T-helper 2 cell treated with Interferon-gamma antibody and Interleukin-4, amounts not matched to agents 5 μg/mL and 100 μg/mL, for 36 hours (primary cell): Measurements from ENCODE around the gene C22orf42.
"Not testable (repeated sequence)": the region's sequence is repeated elsewhere in the genome, so short reads cannot be mapped to it uniquely, and the experiment has no call there.

Experiments
- DNase-seq: peaks from one replicate; pipeline ENCODE4 v3.0.0; 2021; ENCODE audit warnings: low spot score
- H3K27ac Mint-ChIP-seq: one replicate; pipeline ENCODE4 v1.8.0; 2021; ENCODE audit warnings: mild to moderate bottlenecking, mixed read lengths
- H3K27me3 Mint-ChIP-seq: one replicate; pipeline ENCODE4 v1.8.0; 2021; ENCODE audit warnings: low read depth, mixed read lengths
- H3K36me3 Mint-ChIP-seq: one replicate; pipeline ENCODE4 v1.8.0; 2021; ENCODE audit warnings: low read depth, mixed read lengths
- H3K4me1 Mint-ChIP-seq: one replicate; pipeline ENCODE4 v1.8.0; 2021; ENCODE audit warnings: low read depth, mixed read lengths
- H3K4me3 Mint-ChIP-seq: one replicate; pipeline ENCODE4 v1.8.0; 2022; ENCODE audit warnings: mild to moderate bottlenecking, moderate library complexity, mixed read lengths
- H3K9me3 Mint-ChIP-seq: one replicate; pipeline ENCODE4 v1.8.0; 2021; ENCODE audit warnings: mixed read lengths

The C22orf42 gene

GRCh38 chr22:32199961-32200360, 40.9 kb upstream of the C22orf42 start:
- H3K36me3 Mint-ChIP-seq = no peaks in the 10 kb centered on the region
- H3K4me3 Mint-ChIP-seq = no peak overlapping the region

GRCh38 chr22:32199341-32199740, 40.2 kb upstream of the C22orf42 start:
- peaks cover 13% of the 10 kb centered on the region for H3K4me1 Mint-ChIP-seq

More at GRCh38 chr22:32199961-32200360, 40.9 kb upstream of the C22orf42 start:
- DNase-seq = no peak
- no peak overlapping the region for H3K27ac Mint-ChIP-seq
- no peaks in the 10 kb centered on the region for H3K9me3 Mint-ChIP-seq
- H3K27me3 Mint-ChIP-seq = peaks cover 31% of the 10 kb centered on the region
- H3K4me1 Mint-ChIP-seq = peaks cover 13% of the 10 kb centered on the region

GRCh38 chr22:32197553-32198226, 38.6 kb upstream of the C22orf42 start:
- DNase-seq, H3K4me3 Mint-ChIP-seq, H3K27ac Mint-ChIP-seq, H3K9me3 Mint-ChIP-seq, H3K36me3 Mint-ChIP-seq: not testable (repeated sequence)
- peaks cover 13% of the 10 kb centered on the region for H3K4me1 Mint-ChIP-seq
- H3K27me3 Mint-ChIP-seq = peaks cover 19% of the 10 kb centered on the region

More at GRCh38 chr22:32199341-32199740, 40.2 kb upstream of the C22orf42 start:
- Mint-ChIP-seq H3K36me3 (no peaks in the 10 kb centered on the region), H3K9me3 (no peaks in the 10 kb centered on the region), H3K27me3 (peaks cover 31% of the 10 kb centered on the region), H3K4me3 (no peak overlapping the region), H3K27ac (no peak overlapping the region)
- DNase-seq = no peak

- H3K4me1 Mint-ChIP-seq, H3K36me3 Mint-ChIP-seq, H3K4me3 Mint-ChIP-seq, H3K9me3 Mint-ChIP-seq, H3K27ac Mint-ChIP-seq, DNase-seq: not testable (repeated sequence)
- peaks cover 16% of the 10 kb centered on the region for H3K27me3 Mint-ChIP-seq
Measured at GRCh38 chr22:32195900-32196299, 36.8 kb upstream of the C22orf42 start.

- not testable (repeated sequence) for H3K4me1 Mint-ChIP-seq, H3K4me3 Mint-ChIP-seq, H3K27ac Mint-ChIP-seq, H3K36me3 Mint-ChIP-seq, H3K9me3 Mint-ChIP-seq, DNase-seq
- H3K27me3 Mint-ChIP-seq = peaks cover 20% of the 10 kb centered on the region
Measured at GRCh38 chr22:32193346-32193745, 34.2 kb upstream of the C22orf42 start.

GRCh38 chr22:32191021-32191420, 31.9 kb upstream of the C22orf42 start:
- not testable (repeated sequence) for H3K9me3 Mint-ChIP-seq, H3K4me3 Mint-ChIP-seq, H3K4me1 Mint-ChIP-seq, DNase-seq, H3K36me3 Mint-ChIP-seq, H3K27ac Mint-ChIP-seq
- peaks cover 13% of the 10 kb centered on the region for H3K27me3 Mint-ChIP-seq

GRCh38 chr22:32185821-32186220, 26.7 kb upstream of the C22orf42 start:
- Mint-ChIP-seq H3K4me1 (no peaks in the 10 kb centered on the region), H3K27me3 (peaks cover 11% of the 10 kb centered on the region), H3K4me3 (no peak overlapping the region), H3K36me3 (no peaks in the 10 kb centered on the region), H3K9me3 (no peaks in the 10 kb centered on the region), H3K27ac (no peak overlapping the region)
- DNase-seq = no peak

GRCh38 chr22:32183625-32184024, 24.5 kb upstream of the C22orf42 start:
- DNase-seq = no peak
- H3K36me3 Mint-ChIP-seq = no peaks in the 10 kb centered on the region
- H3K27me3 Mint-ChIP-seq = peaks cover 13% of the 10 kb centered on the region
- no peaks in the 10 kb centered on the region for H3K4me1 Mint-ChIP-seq
- H3K27ac Mint-ChIP-seq = no peak overlapping the region
- H3K9me3 Mint-ChIP-seq = no peaks in the 10 kb centered on the region
- H3K4me3 Mint-ChIP-seq = no peak overlapping the region

GRCh38 chr22:32181043-32181442, 21.9 kb upstream of the C22orf42 start:
- Mint-ChIP-seq H3K9me3 (no peaks in the 10 kb centered on the region), H3K27ac (no peak overlapping the region), H3K4me3 (no peak overlapping the region), H3K36me3 (no peaks in the 10 kb centered on the region), H3K27me3 (peaks cover 26% of the 10 kb centered on the region), H3K4me1 (no peaks in the 10 kb centered on the region)
- no peak for DNase-seq

GRCh38 chr22:32177221-32177765, 18.2 kb upstream of the C22orf42 start:
- peaks cover 35% of the 10 kb centered on the region for H3K27me3 Mint-ChIP-seq
- no peak overlapping the region for H3K27ac Mint-ChIP-seq
- no peaks in the 10 kb centered on the region for H3K36me3 Mint-ChIP-seq
- no peaks in the 10 kb centered on the region for H3K4me1 Mint-ChIP-seq
- no peaks in the 10 kb centered on the region for H3K9me3 Mint-ChIP-seq
- DNase-seq = no peak
- H3K4me3 Mint-ChIP-seq = no peak overlapping the region

GRCh38 chr22:32175683-32176644, 16.9 kb upstream of the C22orf42 start:
- H3K27me3 Mint-ChIP-seq = peaks cover 35% of the 10 kb centered on the region
- no peak overlapping the region for H3K4me3 Mint-ChIP-seq

GRCh38 chr22:32175115-32175514, 16.0 kb upstream of the C22orf42 start:
- Mint-ChIP-seq H3K27me3 (peaks cover 35% of the 10 kb centered on the region), H3K27ac (no peak overlapping the region), H3K4me3 (no peak overlapping the region), H3K9me3 (no peaks in the 10 kb centered on the region), H3K36me3 (no peaks in the 10 kb centered on the region), H3K4me1 (no peaks in the 10 kb centered on the region)
- no peak for DNase-seq

More at GRCh38 chr22:32175683-32176644, 16.9 kb upstream of the C22orf42 start:
- Mint-ChIP-seq H3K27ac (no peak overlapping the region), H3K9me3 (no peaks in the 10 kb centered on the region), H3K36me3 (no peaks in the 10 kb centered on the region), H3K4me1 (no peaks in the 10 kb centered on the region)
- no peak for DNase-seq

- no peak for DNase-seq
- Mint-ChIP-seq H3K9me3 (no peaks in the 10 kb centered on the region), H3K4me1 (peaks cover 4% of the 10 kb centered on the region), H3K27ac (no peak overlapping the region), H3K27me3 (peaks cover 14% of the 10 kb centered on the region), H3K36me3 (no peaks in the 10 kb centered on the region), H3K4me3 (no peak overlapping the region)
Measured at GRCh38 chr22:32165681-32166080, 6.6 kb upstream of the C22orf42 start.
